ENCODE data around the gene RGS17.

RGS17 gene

GRCh38 chr6:153084393-153084792 is 46.7 kb downstream of the RGS17 start:
- peak; percentile 46 for DNase-seq (ENCODE audit: low read depth)

GRCh38 chr6:153083869-153084268 is 47.2 kb downstream of the RGS17 start:
- no peak for DNase-seq (ENCODE audit: low read depth)

- no peak for DNase-seq (ENCODE audit: low read depth)
Measured at GRCh38 chr6:153081914-153082313, 49.2 kb downstream of the RGS17 start.

- no peak for DNase-seq (ENCODE audit: low read depth)
Measured at GRCh38 chr6:153076431-153076830, 54.7 kb downstream of the RGS17 start.

- DNase-seq (ENCODE audit: low read depth) = no peak
Measured at GRCh38 chr6:153074761-153075160, 56.3 kb downstream of the RGS17 start.

- DNase-seq (ENCODE audit: low read depth) = no peak
Measured at GRCh38 chr6:153073841-153074240, 57.2 kb downstream of the RGS17 start.

- no peak for DNase-seq (ENCODE audit: low read depth)
Measured at GRCh38 chr6:153070756-153071155, 60.3 kb downstream of the RGS17 start.

GRCh38 chr6:153069897-153070296 is 61.2 kb downstream of the RGS17 start:
- DNase-seq (ENCODE audit: low read depth) = no peak

- DNase-seq (ENCODE audit: low read depth) = no peak
Measured at GRCh38 chr6:153065222-153065621, 65.9 kb downstream of the RGS17 start.

GRCh38 chr6:153063936-153064335 is 67.1 kb downstream of the RGS17 start:
- DNase-seq (ENCODE audit: low read depth) = no peak

- DNase-seq (ENCODE audit: low read depth) = no peak
Measured at GRCh38 chr6:153062516-153062915, 68.6 kb downstream of the RGS17 start.

- no peak for DNase-seq (ENCODE audit: low read depth)
Measured at GRCh38 chr6:153059757-153060156, 71.3 kb downstream of the RGS17 start.

- no peak for DNase-seq (ENCODE audit: low read depth)
Measured at GRCh38 chr6:153059311-153059710, 71.8 kb downstream of the RGS17 start.

GRCh38 chr6:153058909-153059308 is 72.2 kb downstream of the RGS17 start:
- no peak for DNase-seq (ENCODE audit: low read depth)

- peak; percentile 59 for DNase-seq (ENCODE audit: low read depth)
Measured at GRCh38 chr6:153058291-153058690, 72.8 kb downstream of the RGS17 start.

- no peak for DNase-seq (ENCODE audit: low read depth)
Measured at GRCh38 chr6:153056308-153056707, 74.8 kb downstream of the RGS17 start.

GRCh38 chr6:153051801-153052200 is 79.3 kb downstream of the RGS17 start:
- peak; percentile 22 for DNase-seq (ENCODE audit: low read depth)

- no peak for DNase-seq (ENCODE audit: low read depth)
Measured at GRCh38 chr6:153048631-153049030, 82.5 kb downstream of the RGS17 start.

GRCh38 chr6:153047386-153047785 is 83.7 kb downstream of the RGS17 start:
- no peak for DNase-seq (ENCODE audit: low read depth)

GRCh38 chr6:153045271-153045670 is 85.8 kb downstream of the RGS17 start:
- no peak for DNase-seq (ENCODE audit: low read depth)

GRCh38 chr6:153044295-153044694 is 86.8 kb downstream of the RGS17 start:
- DNase-seq (ENCODE audit: low read depth) = no peak

- DNase-seq (ENCODE audit: low read depth) = no peak
Measured at GRCh38 chr6:153043719-153044118, 87.4 kb downstream of the RGS17 start.

GRCh38 chr6:153038378-153039057 is 92.6 kb downstream of the RGS17 start:
- DNase-seq (ENCODE audit: low read depth) = peak; percentile 70

GRCh38 chr6:153034139-153034538 is 96.9 kb downstream of the RGS17 start:
- no peak for DNase-seq (ENCODE audit: low read depth)

Data from amniotic epithelial cell (primary cell).